Bronchial epithelial cell (primary cell): ENCODE data around the gene SMIM45.

Experiments
- DNase-seq: peaks from one replicate; pipeline ENCODE4 v3.0.0-alpha.2; 2010; ENCODE audit warnings: low read depth
- FAIRE-seq: peaks from 2 replicates; lab custom pipeline; 2011; peaks lifted over from hg19 to GRCh38; lab: Jason Lieb, UNC
- H3K27me3 ChIP-seq: 2 replicates; pipeline ENCODE4 v1.5.1; 2011; ENCODE audit warnings: low read length; ENCODE audit not compliant: control insufficient read depth, insufficient read depth
- H3K36me3 ChIP-seq: 2 replicates; pipeline ENCODE4 v1.5.1; 2011; ENCODE audit warnings: low read length; ENCODE audit not compliant: control insufficient read depth, insufficient read depth
- H3K4me3 ChIP-seq: 2 replicates; pipeline ENCODE4 v1.5.1; 2011; ENCODE audit warnings: mild to moderate bottlenecking, low read depth, low read length, control low read depth
- CTCF ChIP-seq: IDR thresholded peaks from 2 replicates; pipeline ENCODE4 v1.5.1; 2011; ENCODE audit warnings: mild to moderate bottlenecking, moderate library complexity, low read length, control low read depth, inconsistent platforms; ENCODE audit not compliant: insufficient read depth, severe bottlenecking

Gene SMIM45

GRCh38 chr22:41951898-41952474, at the start of gene SMIM45:
TSS of gene SMIM45 (plus strand) at chr22:41952150.
- no peaks in the 10 kb centered on the region for H3K27me3 ChIP-seq
- no peaks in the 10 kb centered on the region for H3K36me3 ChIP-seq
- H3K4me3 ChIP-seq, result no peak within 1 kb of the TSS
- FAIRE-seq (no peak), DNase-seq (no peak)
- no peak for TF ChIP-seq CTCF

DNA sequence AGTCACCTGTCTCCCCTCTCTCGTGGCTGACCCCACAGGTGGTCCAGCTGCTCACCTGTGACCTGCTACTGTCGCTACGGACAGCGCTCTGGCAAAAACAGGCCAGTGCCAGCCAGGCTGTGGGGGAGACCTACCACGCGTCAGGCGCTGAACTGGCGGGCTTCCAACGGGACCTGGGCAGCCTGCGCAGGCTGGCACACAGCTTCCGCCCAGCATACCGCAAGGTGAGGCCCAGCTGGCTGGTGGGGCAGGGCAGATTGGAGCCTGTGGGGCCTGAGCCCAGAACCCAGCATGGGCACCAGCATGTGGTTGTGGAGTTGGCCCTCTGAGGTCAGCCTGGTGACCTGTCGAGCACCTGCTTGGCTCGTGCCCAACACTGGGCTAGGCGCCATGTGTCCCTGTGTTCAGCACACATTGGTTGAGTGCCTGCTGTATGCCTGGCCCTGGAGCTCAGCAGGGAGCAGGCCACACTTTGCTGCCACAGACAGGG, 49.0 kb upstream of the SMIM45 start:
- H3K4me3 ChIP-seq, result no peak overlapping the region

DNA sequence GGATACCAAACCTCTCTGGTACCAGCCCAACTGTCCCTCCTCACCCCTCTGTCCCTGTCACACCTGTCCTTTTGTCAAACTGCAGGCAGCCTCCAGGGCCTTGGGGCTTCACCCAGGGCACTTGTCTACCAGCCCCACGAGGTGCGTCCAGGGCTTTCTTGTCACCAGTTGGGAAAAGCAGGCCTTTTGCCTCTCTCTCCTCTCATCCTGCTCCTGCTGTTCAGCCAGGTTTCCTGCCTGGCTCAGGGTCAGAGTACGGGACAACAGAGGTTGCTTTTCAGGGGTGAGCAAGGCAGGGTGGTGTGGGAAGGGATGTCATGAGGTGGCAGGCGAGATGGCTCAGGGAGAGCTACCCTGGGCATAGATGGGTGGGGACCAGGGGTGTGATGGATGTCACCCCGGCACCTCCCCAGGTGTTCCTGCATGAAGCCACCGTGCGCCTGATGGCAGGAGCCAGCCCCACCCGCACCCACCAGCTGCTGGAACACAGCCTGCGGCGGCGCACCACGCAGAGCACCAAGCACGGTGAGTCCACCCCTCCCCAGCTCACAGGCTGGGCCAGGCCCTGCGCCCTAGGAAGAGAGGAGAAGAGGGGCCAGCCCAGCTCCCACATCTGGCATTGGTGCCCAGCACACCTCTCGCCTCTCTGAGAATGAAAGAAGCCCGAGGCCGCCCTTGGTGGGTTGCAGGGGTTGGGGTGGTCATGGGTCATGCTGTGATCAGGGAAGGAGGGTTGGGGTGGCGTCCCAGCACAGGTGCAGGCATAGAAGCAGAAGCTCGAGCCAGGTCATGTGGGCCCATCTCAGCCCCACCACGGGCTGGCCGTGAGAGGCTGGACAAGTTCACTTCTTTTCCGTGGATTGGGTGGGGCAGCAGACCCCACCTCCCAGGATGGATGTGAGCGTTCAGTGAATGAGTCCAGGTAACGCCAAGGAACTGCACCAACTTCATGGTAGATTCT, 47.2 kb upstream of the SMIM45 start:
- H3K36me3 ChIP-seq, result peaks cover 41% of the 10 kb centered on the region

More for the DNA sequence above, 49.0 kb upstream of the SMIM45 start:
- no peak for FAIRE-seq
- Histone ChIP-seq H3K27me3 (no peaks in the 10 kb centered on the region), H3K36me3 (peaks cover 56% of the 10 kb centered on the region)
- no peak for TF ChIP-seq CTCF
- DNase-seq, result no peak

GRCh38 chr22:41905411-41906202, 46.3 kb upstream of the SMIM45 start:
- FAIRE-seq (no peak), DNase-seq (no peak)
- no peak for TF ChIP-seq CTCF
- H3K4me3 ChIP-seq, result no peak overlapping the region
- peaks cover 35% of the 10 kb centered on the region for H3K36me3 ChIP-seq
- peaks cover 1% of the 10 kb centered on the region for H3K27me3 ChIP-seq

More for the DNA sequence above, 47.2 kb upstream of the SMIM45 start:
- no peak for TF ChIP-seq CTCF
- Histone ChIP-seq H3K27me3 (no peaks in the 10 kb centered on the region), H3K4me3 (no peak overlapping the region)
- no peak for DNase-seq
- FAIRE-seq, result no peak

- peaks cover 11% of the 10 kb centered on the region for H3K27me3 ChIP-seq
- no peak for FAIRE-seq
- no peak for TF ChIP-seq CTCF
- no peak for DNase-seq
- H3K36me3 ChIP-seq, result peaks cover 29% of the 10 kb centered on the region
- no peak overlapping the region for H3K4me3 ChIP-seq
Measured at GRCh38 chr22:41906822-41907221, 45.1 kb upstream of the SMIM45 start.
